HG03521 (cell line): ENCODE data around the gene ARHGAP22.
"Not testable (repeated sequence)": the region's sequence is repeated elsewhere in the genome, so short reads cannot be mapped to it uniquely, and the experiment has no call there.

Source experiments
- ATAC-seq: cut with Tn5 transposase; IDR thresholded peaks from one replicate; pipeline ENCODE4 v1.9.1; 2021; ENCODE audit warnings: mild to moderate bottlenecking, moderate library complexity; ENCODE audit not compliant: unreplicated experiment

ARHGAP22 gene, protein sequence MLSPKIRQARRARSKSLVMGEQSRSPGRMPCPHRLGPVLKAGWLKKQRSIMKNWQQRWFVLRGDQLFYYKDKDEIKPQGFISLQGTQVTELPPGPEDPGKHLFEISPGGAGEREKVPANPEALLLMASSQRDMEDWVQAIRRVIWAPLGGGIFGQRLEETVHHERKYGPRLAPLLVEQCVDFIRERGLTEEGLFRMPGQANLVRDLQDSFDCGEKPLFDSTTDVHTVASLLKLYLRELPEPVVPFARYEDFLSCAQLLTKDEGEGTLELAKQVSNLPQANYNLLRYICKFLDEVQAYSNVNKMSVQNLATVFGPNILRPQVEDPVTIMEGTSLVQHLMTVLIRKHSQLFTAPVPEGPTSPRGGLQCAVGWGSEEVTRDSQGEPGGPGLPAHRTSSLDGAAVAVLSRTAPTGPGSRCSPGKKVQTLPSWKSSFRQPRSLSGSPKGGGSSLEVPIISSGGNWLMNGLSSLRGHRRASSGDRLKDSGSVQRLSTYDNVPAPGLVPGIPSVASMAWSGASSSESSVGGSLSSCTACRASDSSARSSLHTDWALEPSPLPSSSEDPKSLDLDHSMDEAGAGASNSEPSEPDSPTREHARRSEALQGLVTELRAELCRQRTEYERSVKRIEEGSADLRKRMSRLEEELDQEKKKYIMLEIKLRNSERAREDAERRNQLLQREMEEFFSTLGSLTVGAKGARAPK

DNA sequence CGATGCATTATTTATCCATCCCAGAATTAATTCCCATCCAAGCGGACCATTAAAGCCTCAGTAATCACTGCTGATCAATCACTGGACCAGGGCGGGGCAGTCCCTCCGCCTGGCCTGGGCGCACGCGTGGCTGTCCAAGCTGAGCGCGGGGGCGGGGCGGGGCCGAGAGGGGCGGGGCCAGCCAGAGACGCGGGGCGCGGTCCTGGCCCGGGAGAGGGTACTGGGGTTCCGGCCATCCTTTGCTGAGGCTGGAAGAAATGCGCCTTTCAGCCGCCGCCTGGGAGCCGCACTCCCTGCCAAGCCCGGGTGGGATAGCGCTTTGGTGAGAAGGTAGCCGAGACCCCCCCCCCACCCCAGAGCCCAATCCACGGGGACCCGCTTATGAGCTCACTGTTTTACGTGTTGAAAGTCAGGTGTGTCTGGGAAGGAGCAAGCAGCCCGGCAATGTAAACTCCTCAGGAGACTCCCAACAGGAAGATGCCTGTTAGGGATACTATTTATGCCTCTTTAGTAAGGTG lies at the start of gene ARHGAP22:
TSS of gene ARHGAP22 (minus strand) at position 83 of the 518 bp plus-strand sequence. CDS start 277 bp downstream, outside the sequence.
- ATAC-seq = no peak

DNA sequence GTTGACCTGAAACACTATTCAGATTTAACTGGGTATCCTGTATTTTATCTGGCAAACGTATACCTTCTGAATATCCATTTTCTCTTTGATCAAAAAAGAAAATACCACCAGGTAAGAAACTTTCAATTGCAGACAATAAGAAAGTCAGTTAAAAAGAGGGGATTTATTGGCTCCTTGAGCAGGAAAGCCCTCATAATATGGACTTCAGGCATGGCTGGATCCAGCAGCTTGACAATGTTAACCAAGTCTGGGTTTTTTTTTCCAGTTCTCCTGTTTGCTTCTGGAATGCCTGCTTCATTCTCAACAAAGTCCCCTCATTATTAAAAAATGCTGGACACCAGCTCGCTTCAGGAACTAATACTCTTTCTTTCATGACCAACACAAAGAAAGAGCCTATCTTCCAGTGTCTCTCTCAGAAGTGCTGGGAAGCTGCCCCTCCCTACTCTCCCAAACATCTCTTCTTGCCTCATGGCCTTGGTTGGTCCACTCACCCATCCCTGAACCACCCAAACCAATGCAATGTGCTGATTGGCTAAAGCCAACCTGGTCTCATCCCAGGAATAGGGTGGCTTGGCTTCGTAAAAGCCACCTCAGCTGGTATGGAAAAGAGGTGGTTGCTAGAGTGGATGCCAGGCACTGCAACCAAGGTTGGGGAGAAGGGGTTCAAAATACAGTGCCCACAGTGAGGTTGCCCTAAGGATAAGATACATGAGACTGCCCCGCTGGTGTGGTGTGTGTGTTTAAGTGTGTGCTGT lies 49.2 kb upstream of the ARHGAP22 start:
- ATAC-seq = no peak

DNA sequence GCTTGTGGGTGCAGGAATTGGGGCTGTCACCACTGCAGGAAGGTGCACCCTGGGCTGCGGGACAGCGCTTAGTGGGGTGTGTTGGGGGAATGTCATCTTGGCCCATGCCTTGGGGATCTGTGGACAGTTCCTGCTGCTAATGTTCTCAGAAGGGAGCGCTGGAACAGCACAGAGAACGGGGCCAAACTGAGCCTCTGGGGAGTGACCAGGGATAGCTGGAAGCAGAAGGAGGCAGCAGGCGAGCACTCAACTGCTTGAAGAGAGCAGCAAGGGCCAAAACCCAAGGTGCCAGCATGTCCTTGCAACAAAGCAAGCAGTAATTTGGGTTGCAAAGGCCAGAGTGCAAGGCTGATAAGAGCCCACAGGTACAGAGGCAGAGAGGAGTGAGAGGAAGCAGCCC lies 48.5 kb upstream of the ARHGAP22 start:
- ATAC-seq = no peak

DNA sequence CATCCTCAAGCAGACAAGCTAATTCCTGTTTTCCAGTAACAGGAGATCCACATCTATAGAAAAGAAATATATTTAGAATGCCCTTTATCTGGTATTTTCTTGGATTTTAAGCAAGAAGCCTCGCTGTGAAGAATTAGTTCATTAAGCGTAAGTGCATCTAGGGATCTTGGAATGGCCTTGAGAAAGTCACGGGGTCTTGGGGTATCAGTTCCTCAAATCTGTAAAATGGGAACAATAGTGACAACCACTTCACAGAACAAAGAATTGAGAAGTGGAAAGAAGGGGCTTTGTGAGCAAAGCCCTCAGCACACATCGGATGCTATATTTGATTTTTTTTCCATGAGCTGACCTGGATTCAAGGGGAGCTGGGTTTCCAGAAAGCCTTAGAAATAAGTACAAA lies 47.5 kb upstream of the ARHGAP22 start:
- no peak for ATAC-seq

DNA sequence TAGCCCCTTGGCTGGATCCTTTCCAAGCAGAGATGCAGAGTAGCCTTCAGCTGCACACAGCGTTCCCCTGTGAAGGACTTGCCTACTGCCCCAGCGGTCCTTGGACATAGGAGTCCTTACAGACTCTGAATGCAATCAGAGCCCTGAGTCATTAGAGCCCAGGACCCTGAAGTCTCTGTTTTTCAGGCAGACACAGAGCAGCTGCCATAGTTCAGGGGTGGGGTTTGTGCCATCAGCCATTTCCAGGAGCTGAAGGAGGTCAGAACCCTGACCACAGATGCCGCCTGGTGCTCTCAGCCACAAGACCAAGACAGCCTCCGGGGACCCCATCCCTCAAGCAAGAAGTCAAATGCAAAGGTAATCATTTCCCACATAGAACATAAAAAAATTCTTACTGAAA lies 47.0 kb upstream of the ARHGAP22 start:
- ATAC-seq = no peak

DNA sequence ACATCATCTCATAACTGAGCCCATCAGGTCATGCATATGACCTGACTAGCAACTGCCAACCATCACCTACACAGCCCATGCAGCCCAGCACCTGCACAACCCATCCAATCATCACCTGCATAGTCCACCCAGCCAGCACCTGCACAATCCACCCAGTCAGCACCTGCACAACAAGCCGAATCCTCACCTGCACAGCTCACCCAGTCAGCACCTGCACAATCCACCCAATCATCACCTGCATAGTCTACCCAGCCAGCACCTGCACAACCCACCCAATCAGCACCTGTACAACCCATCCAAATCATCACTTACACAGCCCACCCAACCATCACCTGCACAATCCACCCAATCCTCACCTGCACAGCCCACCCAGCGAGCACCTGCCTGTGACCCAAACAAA lies 46.4 kb upstream of the ARHGAP22 start:
- no peak for ATAC-seq

DNA sequence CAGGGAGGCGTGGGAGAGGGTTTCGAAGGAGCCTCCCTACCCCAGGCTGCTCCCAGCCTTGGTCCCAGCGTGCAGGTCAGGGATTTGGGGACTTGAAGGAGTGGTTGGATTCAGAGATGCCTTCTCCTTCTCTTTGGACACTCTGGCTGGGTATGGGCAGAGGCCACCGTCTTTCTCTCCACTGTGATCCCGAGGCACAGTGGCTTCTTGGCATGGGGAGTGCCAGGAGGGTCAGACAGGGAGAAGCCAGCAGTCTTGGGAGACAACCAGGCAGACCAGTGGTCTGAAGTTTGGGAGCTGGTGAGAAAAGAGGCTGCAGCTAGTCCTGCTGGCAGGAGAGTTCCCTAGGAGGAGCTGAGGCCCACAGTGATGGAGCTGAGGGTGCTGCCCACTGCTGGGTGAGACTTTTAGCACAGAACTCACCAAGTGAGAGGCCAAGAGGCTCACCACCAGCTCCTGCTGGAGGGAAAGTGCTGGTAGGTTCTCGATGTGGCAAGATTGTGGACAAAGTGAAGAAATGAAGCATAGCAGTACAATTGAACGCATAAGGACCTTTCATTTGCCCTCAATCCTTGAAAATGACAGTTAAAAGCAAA lies 44.6 kb upstream of the ARHGAP22 start:
- no peak for ATAC-seq

DNA sequence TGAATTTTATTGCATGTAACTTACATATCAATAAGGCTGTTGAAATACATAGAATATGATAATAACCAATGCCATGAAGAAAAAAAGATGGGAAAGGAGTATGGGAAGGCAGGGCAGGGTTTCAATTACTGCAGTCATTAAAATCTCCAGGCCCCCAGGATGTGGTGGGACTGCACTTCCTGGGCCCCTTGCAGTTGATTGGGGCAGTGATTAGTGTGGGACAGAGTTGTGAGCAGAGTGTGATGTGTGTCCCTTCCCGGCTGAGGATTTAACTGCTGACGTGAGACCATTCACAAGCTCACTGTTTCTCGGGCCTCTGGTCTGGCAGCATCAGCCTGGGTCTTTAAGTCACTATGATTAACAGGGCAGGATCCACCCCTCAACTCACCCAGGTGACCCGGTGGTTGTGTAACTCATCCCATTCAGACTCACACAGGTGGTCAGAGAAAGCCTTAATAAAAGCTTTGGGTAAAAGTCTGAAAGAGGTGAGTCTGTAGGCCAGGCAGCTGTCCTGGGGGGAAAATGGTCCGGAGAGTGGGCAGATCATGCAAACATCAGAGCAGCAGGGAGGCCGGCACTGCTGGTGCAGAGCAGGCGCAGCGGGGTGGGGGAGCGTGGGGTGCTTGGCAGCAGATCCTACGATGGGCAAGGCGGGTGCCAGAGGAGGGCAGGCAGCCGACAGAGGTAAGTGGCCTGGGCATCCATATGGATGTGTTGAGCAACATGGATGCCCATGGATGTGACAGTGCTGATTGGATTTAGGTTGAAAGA lies 43.5 kb upstream of the ARHGAP22 start:
- ATAC-seq = no peak

DNA sequence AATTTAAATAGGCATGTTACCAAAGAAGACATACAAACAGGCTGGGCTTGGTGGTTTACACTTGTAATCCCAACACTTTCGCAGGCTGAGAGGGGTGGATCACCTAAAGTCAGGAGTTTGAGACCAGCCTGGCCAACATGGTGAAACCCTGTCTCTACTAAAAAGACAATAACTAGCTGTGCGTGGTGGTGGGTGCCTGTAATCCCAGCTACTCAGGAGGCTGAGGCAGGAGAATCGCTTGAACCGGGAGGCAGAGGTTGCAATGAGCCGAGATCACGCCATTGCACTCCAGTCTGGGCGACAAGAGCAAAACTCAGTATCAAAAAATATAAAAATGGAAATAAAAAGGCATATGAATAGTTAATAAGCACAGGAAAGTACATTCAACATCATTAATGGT lies 42.2 kb upstream of the ARHGAP22 start:
- not testable (repeated sequence) for ATAC-seq

DNA sequence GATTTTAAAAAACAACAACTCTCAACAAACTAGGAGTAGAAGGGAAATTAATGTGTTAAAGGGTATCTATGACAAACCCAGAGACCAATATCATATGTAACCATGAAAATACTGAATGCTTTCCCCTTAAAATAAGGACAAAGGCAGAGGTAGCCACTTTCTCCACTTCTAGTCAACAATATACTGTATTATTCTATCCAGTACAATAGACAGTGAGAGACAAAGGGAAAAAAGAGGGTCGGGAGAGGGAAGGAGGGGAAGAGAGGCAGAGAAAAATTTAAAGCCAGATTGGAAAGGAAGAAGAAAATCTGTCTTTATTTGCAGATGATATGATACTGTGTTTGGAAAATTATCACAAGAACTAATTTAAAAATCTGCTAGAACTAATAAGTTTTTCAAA lies 40.7 kb upstream of the ARHGAP22 start:
- no peak for ATAC-seq

DNA sequence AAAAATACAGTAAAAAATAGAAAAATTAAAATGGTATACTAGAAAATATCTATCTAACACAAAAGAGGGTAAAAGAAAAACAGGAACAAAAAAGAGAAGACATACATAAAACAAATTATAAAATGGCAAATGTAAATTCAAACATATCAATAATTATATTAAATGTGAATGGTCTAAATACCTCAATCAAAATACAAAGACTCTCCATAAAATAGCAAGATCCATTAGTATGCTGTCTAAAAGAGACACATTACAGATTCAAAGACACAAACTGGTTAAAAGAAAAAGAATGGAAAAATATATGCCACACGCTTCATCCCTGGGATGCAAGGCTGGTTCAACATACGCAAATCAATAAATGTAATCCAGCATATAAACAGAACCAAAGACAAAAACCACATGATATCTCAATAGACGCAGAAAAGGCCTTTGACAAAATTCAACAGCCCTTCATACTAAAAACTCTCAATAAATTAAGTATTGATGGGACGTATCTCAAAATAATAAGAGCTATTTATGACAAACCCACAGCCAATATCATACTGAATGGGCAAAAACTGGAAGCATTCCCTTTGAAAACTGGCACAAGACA lies 36.3 kb upstream of the ARHGAP22 start:
- not testable (repeated sequence) for ATAC-seq

DNA sequence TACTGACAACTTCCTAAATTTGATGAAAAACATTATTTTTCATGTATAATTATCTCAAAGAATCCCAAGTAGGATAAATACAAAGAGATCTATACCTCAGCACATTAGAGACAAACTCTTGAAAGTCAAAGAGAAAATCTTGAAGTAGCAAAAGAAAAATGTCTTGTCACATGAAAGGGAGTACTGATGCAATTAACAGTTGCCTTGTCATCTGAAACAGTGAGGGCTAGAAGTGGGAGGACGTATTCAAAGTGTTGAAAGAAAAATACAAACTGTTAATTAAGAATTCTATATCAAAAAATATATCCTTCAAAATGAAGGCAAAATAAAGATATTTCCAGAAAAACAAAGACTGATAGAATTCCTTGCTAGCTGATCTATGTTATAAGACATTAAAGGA lies 35.5 kb upstream of the ARHGAP22 start:
- ATAC-seq = no peak

DNA sequence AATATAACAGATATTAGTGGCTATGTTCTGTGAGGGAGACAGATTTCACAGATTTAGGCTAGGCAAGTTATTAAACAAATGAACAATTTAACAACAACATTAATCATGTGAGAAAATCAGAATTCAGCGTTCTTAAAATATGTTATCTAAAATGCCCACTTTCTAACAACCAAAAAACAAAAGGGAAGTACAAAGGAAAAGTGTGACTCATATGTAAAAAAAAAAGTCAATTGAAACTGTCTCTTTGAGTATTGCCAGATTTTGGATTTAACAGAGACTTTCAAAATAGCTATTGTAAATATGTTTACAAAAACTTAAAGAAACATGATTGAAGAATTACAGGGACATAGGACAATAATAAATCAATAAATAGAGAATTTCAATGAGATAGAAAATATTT lies 34.8 kb upstream of the ARHGAP22 start:
- ATAC-seq = no peak

DNA sequence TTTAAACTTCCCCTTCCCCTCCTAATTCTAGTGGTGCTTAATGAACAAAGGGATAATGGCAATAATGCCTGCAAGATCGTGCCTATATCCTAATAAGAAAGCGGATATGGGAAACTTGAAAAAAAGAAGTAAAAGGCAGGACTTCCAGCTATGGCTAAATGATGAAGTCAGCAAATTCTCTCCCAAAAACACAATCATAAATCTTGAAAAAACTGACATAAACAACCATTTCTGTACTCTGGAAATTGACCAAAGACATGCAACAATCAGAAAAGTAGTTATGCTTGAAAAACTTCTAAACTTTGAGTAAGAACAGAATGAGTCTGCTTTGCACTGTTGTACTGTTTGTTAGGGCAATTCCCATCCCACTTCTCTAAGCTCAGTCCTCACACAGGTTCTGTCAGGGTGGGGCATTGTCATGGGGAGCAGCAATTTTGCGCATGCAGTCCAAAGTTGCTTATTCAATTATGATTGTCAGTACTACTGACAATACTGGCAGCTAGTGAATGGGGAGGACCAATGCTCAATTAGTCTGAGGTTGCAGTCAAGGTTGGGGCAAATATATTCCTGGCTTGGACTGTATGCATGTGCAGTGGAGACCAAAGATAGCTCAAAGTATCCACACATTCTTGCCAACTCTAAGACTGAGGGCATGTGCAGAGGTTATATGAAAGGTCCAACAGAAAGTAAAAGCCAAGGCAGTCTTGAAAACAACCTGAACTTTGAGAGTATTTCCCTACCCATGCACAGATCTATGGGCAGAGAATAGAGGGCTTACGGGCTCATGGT lies 34.1 kb upstream of the ARHGAP22 start:
- no peak for ATAC-seq

DNA sequence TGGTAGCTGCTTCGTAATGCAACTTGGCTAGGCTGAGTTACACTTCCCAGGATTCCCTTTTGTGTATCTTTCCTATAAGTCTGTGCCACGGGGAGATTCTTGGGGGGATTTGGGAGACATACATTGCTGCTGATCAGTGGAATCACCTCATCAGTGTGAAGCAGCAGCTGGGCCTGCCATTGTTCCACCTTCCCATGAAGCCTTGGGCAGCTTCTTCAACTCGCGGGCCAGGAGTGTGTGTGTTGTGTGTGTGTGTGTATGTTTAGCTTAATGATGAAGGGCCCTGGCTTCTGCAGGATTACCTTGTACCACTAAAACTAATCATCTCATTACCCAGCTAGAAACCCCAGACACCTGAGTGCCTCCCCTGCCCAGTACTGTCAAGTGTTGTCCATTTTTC lies 33.3 kb upstream of the ARHGAP22 start:
- no peak for ATAC-seq

DNA sequence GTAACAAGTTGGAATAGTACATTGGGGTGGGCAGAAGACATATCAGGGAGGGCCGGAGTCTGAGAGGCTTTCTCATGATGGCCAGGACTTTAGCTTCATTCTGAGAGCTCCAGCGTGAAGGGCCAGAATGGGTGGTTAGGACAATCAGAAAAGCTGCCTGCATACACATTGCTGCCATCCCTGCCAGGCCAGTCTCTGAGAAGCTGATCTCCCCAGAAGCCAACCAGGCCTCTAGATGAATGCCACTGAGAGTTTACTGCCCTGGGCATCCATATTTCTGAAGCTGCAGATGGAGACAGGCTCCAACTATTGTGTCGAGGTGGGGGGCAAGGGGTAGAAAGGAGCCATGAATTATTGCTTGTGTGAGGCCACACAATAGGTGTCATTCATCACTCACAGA lies 32.0 kb upstream of the ARHGAP22 start:
- ATAC-seq = no peak

DNA sequence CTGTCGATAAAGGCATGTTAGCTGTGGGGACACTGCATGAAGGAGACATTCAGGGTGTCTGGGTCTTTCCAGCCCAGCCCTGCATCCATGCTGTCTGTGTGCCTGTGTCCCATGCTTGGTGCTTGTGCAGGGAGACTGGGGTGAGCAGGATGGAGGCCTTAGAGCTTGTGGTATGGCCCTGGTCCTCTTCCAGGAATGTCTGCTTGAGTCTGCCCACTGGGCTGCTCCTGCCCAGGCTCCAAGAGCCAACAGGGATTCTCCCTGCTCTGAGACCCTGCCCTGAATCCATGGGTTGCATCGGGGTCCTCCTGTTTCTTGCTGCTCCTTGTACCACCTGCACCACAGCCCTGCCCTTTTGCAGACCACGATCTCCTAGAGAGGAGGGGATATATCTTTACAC lies 31.4 kb upstream of the ARHGAP22 start:
- no peak for ATAC-seq

DNA sequence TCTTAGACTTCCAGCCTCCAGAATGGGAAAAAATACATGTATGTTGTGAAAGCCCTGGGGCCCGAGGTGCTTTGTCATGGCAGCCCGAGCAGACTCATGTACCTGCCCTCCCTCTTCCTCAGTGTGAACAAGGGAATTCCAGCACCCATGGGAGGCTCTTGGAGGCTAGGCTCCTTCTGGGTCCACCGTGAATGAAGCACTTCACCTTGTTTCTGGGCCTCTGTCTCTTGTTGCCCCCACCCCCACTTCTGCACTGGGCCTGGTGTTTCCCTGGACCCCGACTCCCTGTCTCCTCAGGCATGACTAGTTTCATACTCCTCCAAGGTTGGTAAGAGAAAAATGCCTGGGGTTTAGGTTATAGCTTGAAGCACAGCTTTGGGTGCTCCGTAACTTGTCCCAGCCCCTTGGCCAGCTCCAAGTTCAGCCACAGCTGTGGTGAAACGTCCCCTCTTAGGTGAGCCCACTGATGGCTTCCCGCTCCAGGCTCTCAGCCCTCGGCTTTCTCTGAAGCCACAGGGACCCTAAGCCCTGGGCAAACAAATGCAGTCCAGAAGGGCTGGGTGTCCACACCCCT lies 30.2 kb upstream of the ARHGAP22 start:
- ATAC-seq = no peak
